Fibroblast of the aortic adventitia (primary cell): Measurements from ENCODE around the gene KCNB1. TPM values are rescaled to one million over a fixed set of nuclear protein-coding genes. Genes with fewer than 3 reads are reported as not detected.
A peak's percentile ranks its signal among the peaks of the same experiment; 100 is the strongest.

ENCODE experiments used
- DNase-seq: peaks from one replicate; pipeline ENCODE4 v3.0.0-alpha.2; 2010; ENCODE audit warnings: low read depth
- H3K4me3 ChIP-seq: 2 replicates; pipeline ENCODE4 v1.5.1; 2011; ENCODE audit warnings: low read depth, mild to moderate bottlenecking, control low read depth, low read length, moderate library complexity
- CTCF ChIP-seq: IDR thresholded peaks from 2 replicates; pipeline ENCODE4 v1.5.1; 2011; ENCODE audit warnings: mild to moderate bottlenecking, low read length, control low read depth, inconsistent platforms; ENCODE audit not compliant: insufficient read depth
- total RNA-seq: library from RNA; depleted of rRNA; stranded (reverse); fragments of >200 nt; gene quantifications from 2 replicates; pipeline ENCODE4 v1.2.3, GENCODE V29; 2012; ENCODE audit warnings: low replicate concordance

The KCNB1 gene
- total RNA-seq, 1 donor = 0.27 TPM

- H3K4me3 ChIP-seq = no peak overlapping the region
- DNase-seq = no peak
- no peak for TF ChIP-seq CTCF
Observed at GRCh38 chr20:49459684-49460083, 22.8 kb downstream of the KCNB1 start.

GRCh38 chr20:49457444-49457843 is 25.0 kb downstream of the KCNB1 start:
- no peak for TF ChIP-seq CTCF
- H3K4me3 ChIP-seq = no peak overlapping the region
- no peak for DNase-seq

GRCh38 chr20:49456646-49457045 is 25.8 kb downstream of the KCNB1 start:
- no peak for TF ChIP-seq CTCF
- DNase-seq = no peak
- H3K4me3 ChIP-seq = no peak overlapping the region

GRCh38 chr20:49455691-49456090 is 26.8 kb downstream of the KCNB1 start:
- H3K4me3 ChIP-seq = no peak overlapping the region
- TF ChIP-seq CTCF = no peak
- no peak for DNase-seq

- peak; percentile 76 for DNase-seq
- no peak for TF ChIP-seq CTCF
Observed at GRCh38 chr20:49452011-49452482, 30.4 kb downstream of the KCNB1 start.

GRCh38 chr20:49450281-49450721 is 32.2 kb downstream of the KCNB1 start:
- H3K4me3 ChIP-seq = no peak overlapping the region
- no peak for DNase-seq
- no peak for TF ChIP-seq CTCF

More at GRCh38 chr20:49452011-49452482, 30.4 kb downstream of the KCNB1 start:
- H3K4me3 ChIP-seq = no peak overlapping the region

- no peak for DNase-seq
- TF ChIP-seq CTCF = no peak
- H3K4me3 ChIP-seq = no peak overlapping the region
Observed at GRCh38 chr20:49448917-49449316, 33.6 kb downstream of the KCNB1 start.
